OCI-M2 (cell line): ENCODE results near the gene LRRC8D.
"Not testable (repeated sequence)": the region's sequence is repeated elsewhere in the genome, so short reads cannot be mapped to it uniquely, and the experiment has no call there.

Experiments used
- DNase-seq: peaks from one replicate; lab custom pipeline; 2025; ENCODE audit not compliant: unreplicated experiment; lab: John Stamatoyannopoulos, UW

Gene LRRC8D

DNA sequence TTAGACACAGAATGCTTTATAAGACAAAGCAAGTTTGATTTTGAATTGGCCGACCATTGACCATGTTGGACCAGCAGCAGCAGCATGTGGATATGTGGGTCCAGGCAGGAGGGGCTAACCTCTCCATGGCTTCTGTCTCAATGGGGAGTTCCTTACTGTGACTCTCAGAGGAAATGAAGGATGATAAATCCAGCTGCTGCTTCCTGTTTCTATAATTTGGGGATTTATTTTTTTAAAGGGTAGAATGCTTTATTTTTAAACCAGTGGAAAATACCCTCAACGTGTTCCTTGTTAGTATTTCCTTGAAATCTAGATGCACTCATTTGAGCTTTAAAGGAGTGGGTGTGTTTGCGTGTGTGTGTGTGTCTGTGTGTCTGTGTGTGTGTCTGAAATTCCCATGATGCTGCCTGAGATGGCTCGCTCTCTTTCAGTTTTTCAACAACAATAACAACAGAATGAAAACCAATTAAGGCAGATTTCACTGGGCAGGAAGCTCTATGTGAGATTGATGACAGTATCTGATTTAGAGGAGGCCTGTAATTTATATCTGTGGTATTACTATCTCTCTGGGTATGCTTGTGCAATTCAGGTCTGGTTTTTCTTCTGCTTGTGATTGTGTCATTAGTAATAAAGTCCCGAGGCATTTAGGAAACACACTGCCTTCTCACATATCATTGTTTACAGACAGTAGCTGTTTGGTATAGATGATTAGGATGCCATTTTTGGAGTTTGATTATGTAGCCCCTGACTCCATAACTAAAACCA lies 88.0 kb downstream of the LRRC8D start:
- DNase-seq: no peak

DNA sequence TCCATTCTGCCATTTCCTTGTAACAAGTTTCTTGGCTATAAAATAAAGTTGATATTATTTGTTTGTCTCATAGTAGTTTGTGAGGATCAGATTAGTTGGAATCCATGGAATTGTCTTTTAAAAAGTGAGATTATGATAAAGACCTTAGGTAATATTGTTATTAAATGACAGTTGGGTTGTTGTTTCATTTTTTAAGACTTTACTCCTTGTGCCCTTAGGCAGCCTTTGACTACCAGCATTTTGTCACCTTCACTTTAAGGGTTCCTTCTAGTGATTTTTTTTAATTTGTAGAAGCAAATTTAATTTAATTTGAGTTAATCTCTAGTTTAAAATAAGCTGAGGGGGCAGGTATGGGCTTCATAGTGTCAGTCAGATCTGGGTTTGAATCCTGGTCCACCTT lies 89.4 kb downstream of the LRRC8D start:
- no peak for DNase-seq

DNA sequence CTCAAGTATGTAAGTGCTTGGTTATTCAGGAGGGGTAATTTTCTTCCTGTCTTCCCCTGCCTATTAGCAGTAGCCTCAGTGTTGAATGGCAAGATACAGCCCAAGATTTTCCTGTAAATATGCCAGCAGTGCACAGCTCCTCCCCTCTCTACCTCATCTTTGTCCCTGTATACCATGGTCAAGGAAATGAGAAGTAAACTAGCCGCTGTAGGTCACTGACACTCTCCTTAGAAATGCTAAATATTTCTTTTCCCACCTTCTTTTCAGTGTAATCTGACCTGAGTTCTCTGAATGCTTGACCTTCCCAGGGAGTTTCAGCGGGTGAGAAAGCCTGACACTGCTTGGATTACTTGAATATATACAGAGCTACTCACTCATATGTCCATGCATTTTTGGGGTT lies 89.9 kb downstream of the LRRC8D start:
- no peak for DNase-seq

DNA sequence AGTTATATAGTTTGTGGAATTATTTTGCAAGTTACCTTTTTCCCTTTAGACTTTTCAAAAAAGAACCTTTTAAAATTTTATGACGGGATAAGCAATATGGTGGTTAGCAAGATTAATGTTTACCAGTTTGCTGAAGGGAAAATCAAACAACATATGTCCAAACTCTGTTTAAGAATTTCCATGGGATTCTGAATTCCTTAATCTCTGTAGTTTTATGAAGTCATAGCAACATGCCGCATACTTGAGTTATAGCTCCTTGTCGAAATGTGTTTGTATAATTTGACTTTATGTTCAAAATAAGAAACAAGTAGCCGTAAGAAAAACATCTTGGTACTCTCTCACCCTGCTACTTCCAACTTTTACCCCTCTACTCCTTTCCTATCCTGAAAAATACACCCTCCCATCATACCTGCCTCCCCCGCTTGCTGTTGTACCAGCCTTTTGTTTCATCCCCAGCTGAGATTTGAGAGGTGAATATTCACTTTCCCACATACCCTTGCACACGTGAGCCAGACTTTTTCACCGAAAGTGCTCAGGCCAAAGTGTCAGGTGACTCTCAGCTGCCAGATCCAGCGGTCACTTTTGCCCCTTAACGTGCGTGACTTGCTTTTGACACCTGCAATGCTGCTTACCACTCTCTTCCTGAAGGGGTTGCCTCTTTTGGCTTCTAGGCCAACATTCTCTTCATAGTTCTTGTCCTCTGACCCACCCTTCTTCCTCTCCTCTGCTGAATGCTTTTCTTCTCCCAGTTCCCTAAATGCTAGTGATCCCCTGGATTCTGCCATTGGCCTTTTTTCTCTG lies 90.6 kb downstream of the LRRC8D start:
- no peak for DNase-seq

DNA sequence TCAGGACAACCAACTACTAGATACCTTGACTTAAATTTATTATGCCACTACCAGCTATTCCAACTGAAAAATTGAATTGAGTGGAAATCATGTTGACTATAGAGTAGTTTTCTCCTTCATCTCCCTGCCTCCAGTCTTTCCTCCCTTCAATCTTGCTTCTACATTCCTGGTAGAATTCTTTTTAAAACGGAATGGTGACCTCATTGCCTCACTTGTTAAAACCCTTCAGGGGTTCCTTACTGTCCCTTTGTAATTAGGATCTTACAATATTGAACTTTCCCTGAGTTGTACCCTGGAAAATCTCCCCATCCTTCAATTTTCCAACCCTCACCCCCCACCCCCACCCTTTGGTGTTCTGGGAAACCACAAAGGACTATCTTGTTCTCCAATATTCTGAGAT lies 91.2 kb downstream of the LRRC8D start:
- no peak for DNase-seq

DNA sequence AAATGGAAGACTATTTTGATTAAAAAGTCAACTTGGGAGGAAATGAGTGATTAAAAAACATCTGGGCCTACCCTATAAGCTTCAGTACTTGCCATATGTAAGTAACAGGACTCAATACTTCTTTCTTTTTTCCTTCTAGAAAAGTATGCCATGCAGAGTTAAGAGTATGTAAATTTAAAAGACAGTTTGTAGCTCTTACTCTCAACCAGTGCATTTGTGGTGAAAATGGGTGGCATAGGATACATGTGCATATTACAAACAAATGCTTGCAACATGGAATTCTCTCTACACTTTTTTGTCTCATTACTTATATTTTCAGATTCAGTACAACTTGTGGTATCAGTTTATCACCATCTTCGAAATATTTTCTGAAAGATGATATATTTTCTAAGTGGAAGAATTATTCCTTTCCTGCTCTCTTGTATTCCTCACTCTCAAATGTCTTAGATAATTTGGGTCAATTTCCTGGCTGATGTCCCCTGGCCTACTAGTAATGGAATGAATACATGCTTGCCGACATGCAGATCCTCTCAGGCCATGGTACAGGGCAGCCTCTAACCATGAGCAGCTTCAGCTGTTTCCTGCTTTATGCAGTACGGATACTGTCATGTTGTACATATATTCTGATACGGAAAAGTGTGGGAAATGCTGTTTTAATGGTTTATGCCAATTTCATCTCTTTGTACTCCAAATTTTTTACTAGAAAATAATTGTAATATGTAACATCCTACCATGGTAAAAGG lies 92.7 kb downstream of the LRRC8D start:
- no peak for DNase-seq

DNA sequence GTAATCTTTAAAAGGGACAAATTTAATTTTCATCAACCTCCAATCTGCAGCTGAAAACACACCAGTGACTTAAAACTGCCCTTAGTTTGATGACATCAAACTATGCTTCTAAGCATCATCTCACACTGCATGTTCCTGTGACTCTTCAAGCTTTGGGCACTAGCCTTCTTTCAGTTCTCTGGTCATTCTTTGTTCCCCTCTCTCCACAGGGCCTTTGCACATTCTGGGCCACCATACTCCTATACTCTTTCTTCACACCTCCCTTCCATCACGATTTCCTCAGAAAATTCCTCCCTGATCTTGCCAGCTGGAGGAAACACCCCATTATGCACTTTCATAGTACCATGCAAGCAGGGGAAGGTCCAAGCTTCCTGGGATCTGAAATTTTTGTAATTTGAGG lies 96.5 kb downstream of the LRRC8D start:
- DNase-seq: no peak

DNA sequence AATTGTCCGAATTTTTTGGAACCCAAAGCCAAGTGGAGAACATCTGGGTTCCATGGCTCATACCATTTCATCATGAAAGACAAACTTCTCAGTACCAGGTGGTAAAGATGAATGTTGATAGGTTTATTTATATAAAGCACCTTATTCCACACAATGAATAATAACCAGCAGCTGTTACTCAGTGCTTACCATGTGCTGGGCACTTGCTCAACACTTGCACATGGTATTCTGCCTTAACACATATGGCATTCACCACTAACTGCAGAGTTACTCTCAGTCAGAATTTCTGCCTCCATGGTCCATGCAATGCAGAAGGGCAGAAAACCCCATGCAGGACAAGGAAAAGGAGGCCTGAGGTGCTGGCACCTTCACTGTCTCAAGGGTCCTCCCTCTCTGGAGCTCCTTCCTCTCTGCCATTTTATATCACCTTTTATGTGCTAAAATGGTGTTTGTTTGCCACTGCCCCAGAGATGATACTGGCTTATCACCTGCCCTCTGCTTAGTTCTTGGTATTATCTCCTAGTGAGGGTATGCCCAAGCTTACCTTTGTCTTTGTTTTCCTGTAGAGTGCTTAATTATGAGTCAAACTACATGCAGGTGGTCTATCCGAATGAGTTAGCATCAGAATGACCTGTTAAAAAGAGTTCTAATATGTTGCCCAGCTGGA lies 97.4 kb downstream of the LRRC8D start:
- no peak for DNase-seq

DNA sequence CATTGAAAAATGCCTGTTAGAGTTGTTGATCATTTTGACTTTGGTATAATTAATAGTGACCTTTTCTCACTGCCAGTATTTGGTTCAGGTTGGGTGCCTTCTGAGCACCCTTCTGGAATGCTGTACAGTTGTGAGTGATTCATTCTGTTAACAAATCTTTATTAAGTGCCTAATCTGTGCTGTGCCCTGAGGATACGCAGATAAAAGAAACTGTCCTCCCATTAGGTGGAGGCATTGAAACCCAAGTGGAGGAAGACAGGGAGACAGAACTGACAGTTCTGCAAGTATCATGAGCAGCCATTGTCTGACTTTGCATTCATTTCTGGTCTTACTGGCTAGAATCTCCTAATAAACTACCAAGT lies 97.9 kb downstream of the LRRC8D start:
- DNase-seq: no peak

DNA sequence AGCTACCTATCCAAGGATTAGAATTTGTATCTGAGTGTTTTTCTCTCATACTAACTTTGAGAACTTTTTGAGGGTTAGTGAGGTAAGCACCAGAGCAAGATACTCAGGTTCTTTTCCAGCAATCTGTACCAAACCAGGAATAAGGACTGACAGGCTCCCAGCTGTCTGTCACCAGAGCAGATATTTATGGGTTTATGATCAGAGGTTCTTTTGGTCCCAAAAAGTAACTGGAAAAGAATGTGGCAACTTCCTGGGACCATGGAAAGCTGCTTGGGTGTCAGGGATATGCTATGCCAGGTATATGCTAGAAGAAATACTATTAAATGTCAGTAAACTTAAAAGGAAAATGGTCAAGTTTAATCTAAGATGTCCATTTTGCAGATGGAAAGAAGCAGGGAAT lies 98.3 kb downstream of the LRRC8D start:
- DNase-seq: no peak

DNA sequence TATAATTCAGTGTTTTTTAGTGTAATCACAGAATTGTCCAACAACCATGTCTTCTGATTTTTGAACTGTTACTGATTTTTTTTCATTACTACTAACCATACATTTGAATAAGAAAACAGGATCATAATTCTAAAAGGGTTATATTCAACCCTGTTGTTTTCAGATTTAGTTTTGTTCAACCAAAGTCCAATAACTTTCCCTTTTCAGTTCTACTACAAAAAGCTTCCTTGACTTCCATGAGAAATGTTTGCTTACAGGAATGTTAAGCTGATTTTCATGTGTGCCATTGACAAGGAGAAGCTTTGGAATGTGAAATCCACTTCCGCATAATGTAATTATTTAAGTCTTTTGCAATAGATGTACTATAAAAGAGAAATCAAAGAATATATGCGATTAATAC lies 102.1 kb downstream of the LRRC8D start:
- no peak for DNase-seq

DNA sequence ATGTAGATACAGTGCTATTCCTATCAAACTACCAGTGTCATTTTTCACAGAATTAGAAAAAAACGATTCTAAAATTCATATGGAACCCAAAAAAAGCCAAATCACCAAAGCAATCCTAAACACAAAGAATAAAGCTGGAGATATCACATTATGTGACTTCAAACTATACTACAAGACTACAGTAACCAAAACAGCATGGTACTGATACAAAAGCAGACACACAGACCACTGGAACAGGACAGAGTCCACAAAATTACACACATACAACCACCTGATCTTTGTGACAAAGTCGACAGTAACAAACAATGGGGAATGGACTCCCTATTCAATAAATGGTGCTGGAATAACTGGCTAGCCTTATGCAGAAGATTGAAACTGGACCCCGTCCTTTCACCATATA lies 102.7 kb downstream of the LRRC8D start:
- no peak for DNase-seq

DNA sequence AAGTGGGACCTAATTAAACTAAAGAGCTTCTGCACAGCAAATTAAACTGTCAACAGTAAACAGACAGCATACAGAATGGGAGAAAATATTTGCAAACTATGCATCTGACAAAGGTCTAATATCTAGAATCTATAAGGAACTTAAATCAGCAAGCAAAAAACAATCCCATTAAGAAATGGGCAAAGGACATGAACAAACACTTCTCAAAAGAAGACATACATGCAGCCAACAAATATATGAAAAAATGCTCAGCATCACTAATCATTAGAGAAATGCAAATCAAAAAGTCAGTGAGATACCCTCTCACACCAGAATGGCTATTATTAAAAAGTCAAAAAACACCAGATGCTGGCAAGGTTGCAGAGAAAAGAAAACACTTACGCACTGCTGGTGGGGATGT lies 103.2 kb downstream of the LRRC8D start:
- DNase-seq: not testable (repeated sequence)

DNA sequence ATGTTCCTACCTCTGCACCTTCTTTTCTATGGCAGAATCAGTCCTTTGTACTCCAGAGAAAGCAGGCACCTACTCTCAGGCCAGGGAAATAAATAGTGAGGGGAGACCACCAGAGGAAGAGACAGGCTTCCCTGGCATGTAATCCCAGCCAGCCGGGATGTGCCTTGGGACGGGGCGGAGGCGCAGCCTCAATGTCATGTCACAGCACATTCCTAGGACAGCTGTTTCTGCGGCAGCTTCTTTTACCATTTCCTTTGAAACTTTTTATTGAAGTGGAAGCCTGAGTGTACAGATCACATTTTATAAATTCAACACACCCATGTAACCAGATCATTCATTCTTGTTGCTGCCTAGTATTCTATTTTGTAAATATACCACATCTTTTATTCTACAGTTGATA lies 106.2 kb downstream of the LRRC8D start:
- no peak for DNase-seq

DNA sequence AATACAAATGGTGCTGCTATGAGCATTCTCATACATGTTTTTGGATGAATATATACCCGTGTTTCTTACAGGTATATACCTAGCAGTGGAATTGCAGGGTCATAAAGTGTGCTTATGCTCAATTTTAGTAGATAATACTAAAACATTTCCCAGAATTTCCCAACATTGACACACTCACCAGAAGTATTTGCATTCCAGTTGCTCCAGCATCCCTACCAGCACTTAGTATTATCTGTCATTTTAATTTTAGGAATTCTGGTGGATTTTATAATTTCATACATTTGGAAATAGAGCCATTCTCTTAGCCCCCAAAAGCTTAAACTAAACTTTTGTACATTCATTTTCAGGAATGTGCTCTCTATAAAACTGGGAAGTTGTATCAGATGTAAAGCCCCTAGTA lies 106.6 kb downstream of the LRRC8D start:
- no peak for DNase-seq

DNA sequence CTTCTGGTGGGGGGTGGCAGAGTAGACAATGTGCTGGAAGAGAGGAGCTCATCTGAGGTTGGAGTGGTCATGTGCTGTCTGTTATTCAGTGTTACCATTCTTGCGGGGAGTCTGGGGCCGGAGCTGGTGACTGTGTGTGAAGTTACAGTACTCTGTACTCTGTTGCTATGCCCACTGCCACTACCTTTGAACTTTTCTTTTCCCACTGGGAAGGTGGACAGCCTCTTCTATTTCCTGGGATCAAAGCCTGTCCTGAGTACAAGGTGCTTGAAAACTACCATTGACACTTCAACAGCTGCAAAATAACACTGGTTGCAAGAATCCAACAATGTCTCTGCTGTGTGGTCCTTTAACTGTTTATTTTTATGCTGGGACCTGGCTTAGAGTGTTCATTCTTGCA lies 107.7 kb downstream of the LRRC8D start:
- no peak for DNase-seq

DNA sequence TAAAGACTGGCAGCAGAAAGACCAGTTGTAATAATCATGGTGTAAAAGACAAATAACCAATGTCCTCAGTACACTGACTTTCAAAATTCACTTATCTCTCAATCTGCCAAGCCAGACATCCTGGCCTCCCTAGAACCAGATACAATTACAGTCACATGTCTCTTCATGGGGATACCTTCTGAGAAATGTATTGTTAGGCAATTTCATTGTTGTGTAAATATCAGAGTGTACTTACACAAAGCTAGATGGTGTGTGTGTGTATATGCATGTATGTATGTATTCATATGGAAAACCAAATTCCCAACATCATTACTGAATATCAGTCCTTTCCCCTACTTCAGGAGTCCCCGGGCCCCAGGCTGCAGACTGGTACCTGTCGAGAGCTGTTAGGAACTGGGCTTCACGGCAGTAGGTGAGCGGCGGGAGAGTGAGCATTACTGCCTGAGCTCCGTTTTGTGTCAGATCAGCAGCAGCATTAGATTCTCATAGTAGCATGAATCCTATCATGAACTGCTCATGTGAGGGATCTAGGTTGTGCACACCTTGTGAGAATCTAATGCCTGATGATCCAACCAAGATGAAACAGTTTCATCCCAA lies 108.7 kb downstream of the LRRC8D start:
- no peak for DNase-seq

DNA sequence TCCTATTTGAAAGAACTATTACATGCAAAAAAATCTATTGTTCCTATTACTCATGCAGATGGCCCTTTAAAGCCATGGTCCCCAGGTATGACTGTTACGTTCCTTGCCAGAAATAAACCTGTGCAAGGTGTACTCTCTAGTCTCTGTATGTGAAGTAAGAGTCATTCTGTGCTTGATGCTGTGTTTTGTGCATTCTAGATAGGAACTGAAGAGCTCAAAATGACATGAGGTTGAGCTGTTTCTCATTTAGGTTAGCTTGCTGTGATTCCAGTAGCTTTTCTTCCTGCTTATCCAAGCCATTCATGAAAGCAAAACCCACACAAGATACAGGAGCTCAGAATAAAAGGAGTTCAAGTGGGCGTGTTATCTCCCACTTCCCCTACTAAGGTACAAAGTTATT lies 109.7 kb downstream of the LRRC8D start:
- no peak for DNase-seq

DNA sequence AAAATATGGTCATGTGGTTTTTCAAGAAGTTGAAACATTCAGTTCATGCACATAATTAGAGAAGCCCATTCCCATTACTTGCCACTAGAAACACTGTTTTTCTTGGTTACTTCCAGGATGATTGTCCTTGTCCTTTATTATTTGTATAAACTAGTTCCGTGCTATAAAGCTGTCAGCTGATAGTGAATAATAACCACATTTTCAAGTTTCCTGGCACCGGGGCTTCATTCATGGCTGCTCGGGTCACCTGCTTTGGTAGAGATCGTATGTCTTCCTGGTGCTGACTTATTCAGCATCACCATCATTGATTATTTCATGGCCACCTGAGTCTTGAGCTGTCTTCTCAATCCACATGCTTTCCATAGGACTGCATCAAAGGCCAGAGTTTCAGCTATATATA lies 111.1 kb downstream of the LRRC8D start:
- DNase-seq: no peak

DNA sequence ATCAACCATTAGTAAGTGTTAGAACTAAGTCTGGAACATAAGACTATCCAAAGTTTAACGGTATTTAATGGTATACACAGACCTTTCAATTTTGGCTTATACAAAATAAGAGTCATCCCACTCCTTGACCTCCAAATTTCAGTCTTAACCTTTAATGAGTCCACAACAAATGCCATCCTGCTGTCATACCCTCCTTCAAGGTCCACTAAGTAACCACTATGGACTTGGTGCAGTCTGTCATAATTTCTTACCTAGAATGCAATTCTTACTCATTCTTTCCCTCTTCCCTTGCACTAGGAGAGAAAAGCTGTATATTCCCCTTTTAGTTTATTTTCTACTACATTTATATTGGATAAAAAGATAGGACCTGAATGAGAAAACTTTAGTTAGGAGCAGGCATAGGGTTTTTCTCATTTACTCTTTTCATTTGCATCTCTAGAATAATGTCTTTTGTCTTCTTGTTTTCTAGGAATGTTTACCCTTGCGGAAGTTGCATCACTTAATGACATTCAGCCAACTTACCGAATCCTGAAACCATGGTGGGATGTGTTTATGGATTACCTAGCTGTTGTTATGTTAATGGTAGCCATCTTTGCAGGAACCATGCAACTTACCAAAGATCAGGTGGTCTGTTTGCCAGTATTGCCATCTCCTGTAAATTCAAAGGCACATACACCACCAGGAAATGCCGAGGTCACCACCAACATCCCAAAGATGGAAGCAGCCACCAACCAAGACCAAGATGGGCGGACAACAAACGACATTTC lies 111.9 kb downstream of the LRRC8D start:
- no peak for DNase-seq
